Hepatocyte (in vitro differentiated cells): ENCODE measurements around the gene HS6ST1. TPM values are rescaled to one million over a fixed set of nuclear protein-coding genes. Genes with fewer than 3 reads are reported as not detected.

Experiments
- DNase-seq: peaks from one replicate; pipeline ENCODE4 v3.0.0-alpha.2; 2016; ENCODE audit warnings: low spot score
- H2AFZ ChIP-seq: fragments of 200-600 bp; sonication (generic); 2 replicates; pipeline ENCODE4 v1.6.0; 2016; ENCODE audit warnings: antibody characterized with exemption, mild to moderate bottlenecking
- H3K27ac ChIP-seq: fragments of 200-600 bp; sonication (generic); 2 replicates; pipeline ENCODE4 v1.5.1; 2016; ENCODE audit warnings: mild to moderate bottlenecking
- H3K27me3 ChIP-seq: fragments of 200-600 bp; sonication (generic); 2 replicates; pipeline ENCODE4 v1.6.1; 2016
- H3K36me3 ChIP-seq: fragments of 200-600 bp; sonication (generic); replicated peaks from 2 replicates; pipeline ENCODE4 v1.5.1; 2016; ENCODE audit warnings: low read depth; ENCODE audit not compliant: insufficient read depth
- H3K4me1 ChIP-seq: fragments of 200-600 bp; sonication (generic); 2 replicates; pipeline ENCODE4 v1.5.1; 2016; ENCODE audit warnings: mild to moderate bottlenecking, moderate library complexity; ENCODE audit not compliant: insufficient read depth
- H3K4me2 ChIP-seq: fragments of 200-600 bp; sonication (generic); 2 replicates; pipeline ENCODE4 v1.6.0; 2016
- H3K4me3 ChIP-seq: fragments of 200-600 bp; sonication (generic); 2 replicates; pipeline ENCODE4 v1.5.1; 2016; ENCODE audit warnings: mild to moderate bottlenecking
- H3K79me2 ChIP-seq: fragments of 200-600 bp; sonication (generic); 2 replicates; pipeline ENCODE4 v1.6.0; 2017; ENCODE audit warnings: mild to moderate bottlenecking
- H3K9me2 ChIP-seq: fragments of 200-600 bp; sonication (generic); replicated peaks from 2 replicates; pipeline ENCODE4 v1.6.0; 2017; ENCODE audit warnings: mild to moderate bottlenecking; ENCODE audit not compliant: insufficient read depth
- H3K9me3 ChIP-seq: fragments of 200-600 bp; sonication (generic); 2 replicates; pipeline ENCODE4 v1.5.1; 2016; ENCODE audit warnings: low read depth, mild to moderate bottlenecking
- H4K20me1 ChIP-seq: fragments of 200-600 bp; sonication (generic); 2 replicates; pipeline ENCODE4 v1.6.0; 2016; ENCODE audit warnings: mild to moderate bottlenecking; ENCODE audit not compliant: insufficient read depth, poor library complexity, severe bottlenecking
- CTCF ChIP-seq: fragments of 200-600 bp; sonication (generic); IDR thresholded peaks from 2 replicates; pipeline ENCODE4 v1.5.1; 2016; ENCODE audit warnings: antibody characterized with exemption, mild to moderate bottlenecking; ENCODE audit not compliant: poor library complexity
- EZH2 ChIP-seq: fragments of 200-600 bp; sonication (generic); IDR thresholded peaks from 2 replicates; pipeline ENCODE4 v1.6.1; 2016; ENCODE audit warnings: antibody characterized with exemption, mild to moderate bottlenecking, borderline replicate concordance
- EZH2phosphoT487 ChIP-seq: fragments of 200-600 bp; sonication (generic); IDR thresholded peaks from one replicate; pipeline ENCODE4 v1.6.1; 2018; ENCODE audit warnings: antibody characterized with exemption, mild to moderate bottlenecking, low read depth, moderate library complexity; ENCODE audit not compliant: unreplicated experiment, severe bottlenecking
- WGBS: methylation state at CpG from one replicate; pipeline ENCODE4 v1.1.6; 2016; ENCODE audit warnings: low lambda C conversion rate; ENCODE audit errors: missing lambda C conversion rate; 5-methylcytosine and 5-hydroxymethylcytosine counted together
- polyA plus RNA-seq: library from polyadenylated mRNA; unstranded; fragments of >200 nt; fragmentation: Nextera tagmentation; extraction: Ambion mirVana; gene quantifications from 2 replicates; pipeline ENCODE4 v1.2.1, GENCODE V29; 2016
- total RNA-seq: library from RNA; depleted of rRNA; stranded (reverse); fragments of >200 nt; gene quantifications from 2 replicates; pipeline ENCODE4 v1.2.3, GENCODE V29; 2014

The HS6ST1 gene
- total and polyA plus RNA-seq, 2 experiments from 2014 or later: 46.7 to 48.3 TPM

- 68% methylated on average over 2 of the region's 2 CpGs for WGBS
- H3K4me1 ChIP-seq: no peaks in the 10 kb centered on the region
- no peak overlapping the region for H2AFZ ChIP-seq
- no peaks in the 10 kb centered on the region for H3K36me3 ChIP-seq
- H4K20me1 ChIP-seq: no peaks in the 10 kb centered on the region
- no peak overlapping the region for H3K27ac ChIP-seq
- H3K4me3 ChIP-seq: no peak overlapping the region
- no peaks in the 10 kb centered on the region for H3K9me3 ChIP-seq
- no peak overlapping the region for H3K4me2 ChIP-seq
- H3K79me2 ChIP-seq: no peaks in the 10 kb centered on the region
- no peak for DNase-seq
- H3K9me2 ChIP-seq: no peaks in the 10 kb centered on the region
- TF ChIP-seq EZH2phosphoT487: no peak
- H3K27me3 ChIP-seq: no peaks in the 10 kb centered on the region
Measured at GRCh38 chr2:128237081-128237534, 81.6 kb downstream of the HS6ST1 start.

- Histone ChIP-seq H2AFZ (no peak overlapping the region), H3K27me3 (no peaks in the 10 kb centered on the region), H3K4me1 (no peaks in the 10 kb centered on the region), H3K9me2 (no peaks in the 10 kb centered on the region), H3K9me3 (no peaks in the 10 kb centered on the region), H3K36me3 (no peaks in the 10 kb centered on the region), H3K27ac (no peak overlapping the region), H3K79me2 (no peaks in the 10 kb centered on the region), H3K4me2 (no peak overlapping the region), H3K4me3 (no peak overlapping the region), H4K20me1 (no peaks in the 10 kb centered on the region)
- TF ChIP-seq EZH2 (no peak), EZH2phosphoT487 (no peak), CTCF (no peak)
- no peak for DNase-seq
- WGBS: 88% methylated on average over 8 of the region's 8 CpGs
Measured at GRCh38 chr2:128236491-128237035, 82.1 kb downstream of the HS6ST1 start.

GRCh38 chr2:128235581-128235980 is 83.1 kb downstream of the HS6ST1 start:
- DNase-seq: no peak
- H3K4me2 ChIP-seq: no peak overlapping the region
- no peaks in the 10 kb centered on the region for H3K4me1 ChIP-seq
- no peak overlapping the region for H3K27ac ChIP-seq
- H3K9me3 ChIP-seq: no peaks in the 10 kb centered on the region
- no peaks in the 10 kb centered on the region for H3K79me2 ChIP-seq
- no peak for TF ChIP-seq EZH2
- TF ChIP-seq EZH2phosphoT487: no peak
- TF ChIP-seq CTCF: no peak
- H4K20me1 ChIP-seq: no peaks in the 10 kb centered on the region
- 86% methylated on average over 8 of the region's 8 CpGs for WGBS
- no peaks in the 10 kb centered on the region for H3K36me3 ChIP-seq
- no peak overlapping the region for H3K4me3 ChIP-seq
- no peak overlapping the region for H2AFZ ChIP-seq
- no peaks in the 10 kb centered on the region for H3K27me3 ChIP-seq
- H3K9me2 ChIP-seq: no peaks in the 10 kb centered on the region

GRCh38 chr2:128234613-128235012 is 84.1 kb downstream of the HS6ST1 start:
- TF ChIP-seq EZH2phosphoT487 (no peak), CTCF (no peak), EZH2 (no peak)
- Histone ChIP-seq H4K20me1 (no peaks in the 10 kb centered on the region), H3K27ac (no peak overlapping the region), H3K4me1 (no peaks in the 10 kb centered on the region), H3K4me2 (no peak overlapping the region), H3K27me3 (no peaks in the 10 kb centered on the region), H3K9me2 (no peaks in the 10 kb centered on the region), H3K9me3 (no peaks in the 10 kb centered on the region), H3K79me2 (no peaks in the 10 kb centered on the region), H2AFZ (no peak overlapping the region), H3K4me3 (no peak overlapping the region), H3K36me3 (no peaks in the 10 kb centered on the region)
- 65% methylated on average over 5 of the region's 5 CpGs for WGBS
- DNase-seq: no peak
